HG02588 (cell line): ENCODE results near the gene L3MBTL4.
"Not testable (repeated sequence)": the region's sequence is repeated elsewhere in the genome, so short reads cannot be mapped to it uniquely, and the experiment has no call there.

Experiments
- ATAC-seq: cut with Tn5 transposase; IDR thresholded peaks from one replicate; pipeline ENCODE4 v1.9.1; 2021; ENCODE audit warnings: mild to moderate bottlenecking, moderate library complexity; ENCODE audit not compliant: unreplicated experiment

The L3MBTL4 gene

GRCh38 chr18:6315517-6316331 is 99.0 kb downstream of the L3MBTL4 start:
- no peak for ATAC-seq

DNA sequence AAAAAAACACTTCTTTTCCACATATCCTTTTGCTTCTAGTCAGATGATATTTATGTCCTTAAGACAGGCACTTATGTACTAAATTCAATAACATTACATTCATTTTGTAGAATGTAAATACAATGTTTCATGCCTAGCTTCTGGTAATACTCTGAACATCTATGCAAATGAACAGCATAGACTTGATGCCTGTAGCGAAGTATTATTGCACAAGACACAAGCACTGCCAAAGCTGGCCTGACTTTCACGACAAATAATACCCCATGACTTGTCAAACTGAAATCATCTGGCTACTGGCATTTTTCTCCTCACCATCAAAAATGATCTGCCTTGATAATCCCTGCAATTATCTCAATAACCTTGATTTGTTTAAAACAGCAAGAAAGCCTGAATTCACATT is 101.3 kb downstream of the L3MBTL4 start:
- ATAC-seq: no peak

DNA sequence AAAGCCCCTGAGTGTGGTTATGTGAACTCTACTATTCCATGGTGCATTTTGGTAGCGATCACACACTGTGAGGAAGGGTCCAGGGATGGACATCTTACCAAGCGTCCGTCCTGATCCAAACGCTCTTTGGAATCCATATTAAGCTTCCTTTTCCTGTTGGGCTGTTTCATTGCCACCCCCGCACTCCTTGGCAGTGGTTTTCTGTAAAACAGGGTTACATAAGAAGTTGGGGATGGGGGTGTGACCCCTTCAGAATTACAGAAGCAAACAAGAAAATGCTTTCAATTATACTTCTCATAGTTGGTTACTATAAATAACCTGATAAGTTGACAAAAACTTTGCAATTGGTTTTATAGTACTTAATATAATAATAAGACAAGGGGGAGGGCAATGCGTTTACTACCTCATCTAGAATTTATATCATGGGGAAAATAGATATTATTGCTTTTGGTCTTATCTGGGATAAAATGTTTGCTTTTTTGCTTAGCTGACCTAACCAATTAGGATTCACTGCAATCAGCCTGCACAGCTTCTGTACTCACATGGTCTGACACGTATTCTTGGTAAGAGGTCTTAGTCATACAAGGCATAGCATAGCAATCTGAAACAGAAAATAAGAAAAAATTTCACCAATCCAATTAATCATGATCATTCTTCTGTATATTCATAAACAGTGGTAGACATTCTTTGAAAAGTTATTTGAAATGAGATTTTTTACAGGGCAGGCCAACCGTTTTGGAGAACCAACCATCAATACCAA is 103.1 kb downstream of the L3MBTL4 start:
- no peak for ATAC-seq

GRCh38 chr18:6310714-6311113 is 104.0 kb downstream of the L3MBTL4 start:
- no peak for ATAC-seq

DNA sequence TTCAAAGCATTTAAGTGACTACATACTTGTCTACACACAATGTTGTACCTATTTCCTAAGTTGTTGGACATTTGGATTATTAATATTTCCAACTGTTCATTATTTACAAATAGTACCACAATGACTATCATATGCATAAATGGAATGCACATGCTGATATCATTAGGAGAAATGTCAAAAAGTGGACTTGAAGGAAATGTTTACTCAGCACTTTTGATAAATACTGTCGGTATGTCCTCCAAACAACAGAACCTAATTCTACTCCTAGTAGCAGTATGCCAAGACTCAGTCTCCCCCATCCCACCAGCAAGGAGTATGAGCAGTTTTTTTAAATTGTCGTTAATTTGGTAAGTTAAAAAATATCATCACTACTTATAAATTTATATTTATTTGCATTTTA is 116.8 kb downstream of the L3MBTL4 start:
- no peak for ATAC-seq

- no peak for ATAC-seq
These were observed 120.4 kb downstream of the L3MBTL4 start for GRCh38 chr18:6294148-6294784.

DNA sequence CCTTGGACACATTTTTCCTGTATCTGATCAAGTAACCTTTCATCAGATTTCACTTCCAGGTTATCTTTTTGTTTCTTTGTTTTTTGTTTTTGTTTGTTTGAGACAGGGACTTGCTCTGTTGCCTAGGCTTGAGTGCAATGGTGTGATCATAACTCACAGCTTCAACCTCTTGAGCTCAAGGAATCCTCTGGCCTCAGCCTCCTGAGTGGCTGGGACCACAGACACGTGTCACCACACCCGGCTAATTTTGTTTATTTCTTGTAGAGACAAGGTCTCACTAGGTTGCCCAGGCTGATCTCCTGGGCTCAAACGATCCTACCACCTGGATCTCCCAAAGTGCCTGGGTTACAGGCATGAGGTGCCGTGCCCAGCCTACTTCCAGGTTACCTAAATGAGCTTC is 124.9 kb downstream of the L3MBTL4 start:
- ATAC-seq: no peak

GRCh38 chr18:6286585-6286984 is 128.1 kb downstream of the L3MBTL4 start:
- no peak for ATAC-seq

DNA sequence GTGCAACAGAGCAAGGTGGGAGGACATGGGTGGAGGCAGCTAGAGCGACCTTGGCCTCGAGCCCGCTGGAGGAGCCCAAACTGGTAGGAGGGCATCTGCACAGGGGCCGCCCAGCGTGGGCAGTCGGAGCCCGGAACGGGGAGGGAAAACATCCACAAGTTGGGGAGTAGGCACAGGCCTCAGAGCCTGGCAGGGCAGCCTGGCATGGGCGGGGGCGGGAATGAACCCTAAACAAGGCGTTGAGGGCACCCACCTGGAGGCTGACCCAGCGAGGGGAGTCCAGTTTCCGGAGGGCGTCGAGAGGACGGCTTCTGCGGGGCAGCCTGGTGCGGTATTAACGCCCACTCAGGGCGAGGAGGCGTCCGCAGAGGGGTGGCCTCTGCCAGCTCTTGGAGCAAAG is 129.9 kb downstream of the L3MBTL4 start:
- no peak for ATAC-seq

DNA sequence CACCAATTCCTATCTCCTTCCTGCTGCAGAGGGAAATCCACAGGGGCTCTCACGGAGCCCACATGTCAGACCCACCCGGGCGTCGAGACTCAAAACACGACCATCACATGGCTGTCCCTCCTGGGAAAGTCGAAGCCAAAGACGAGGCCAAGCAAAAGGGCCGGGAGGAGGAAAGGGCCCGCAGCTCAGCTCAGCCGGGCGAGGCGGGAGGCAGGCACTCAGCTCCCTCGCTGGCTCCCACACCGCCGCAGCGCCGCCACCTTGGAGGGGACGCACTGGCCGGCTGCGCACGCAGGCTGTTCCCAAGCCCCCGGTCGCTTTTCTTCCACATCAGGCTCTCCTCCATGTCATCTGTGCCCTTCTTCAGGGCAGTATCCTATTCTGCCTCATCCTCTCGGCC is 130.4 kb downstream of the L3MBTL4 start:
- no peak for ATAC-seq

- ATAC-seq: no peak
These were observed 132.8 kb downstream of the L3MBTL4 start for GRCh38 chr18:6281874-6282273.

DNA sequence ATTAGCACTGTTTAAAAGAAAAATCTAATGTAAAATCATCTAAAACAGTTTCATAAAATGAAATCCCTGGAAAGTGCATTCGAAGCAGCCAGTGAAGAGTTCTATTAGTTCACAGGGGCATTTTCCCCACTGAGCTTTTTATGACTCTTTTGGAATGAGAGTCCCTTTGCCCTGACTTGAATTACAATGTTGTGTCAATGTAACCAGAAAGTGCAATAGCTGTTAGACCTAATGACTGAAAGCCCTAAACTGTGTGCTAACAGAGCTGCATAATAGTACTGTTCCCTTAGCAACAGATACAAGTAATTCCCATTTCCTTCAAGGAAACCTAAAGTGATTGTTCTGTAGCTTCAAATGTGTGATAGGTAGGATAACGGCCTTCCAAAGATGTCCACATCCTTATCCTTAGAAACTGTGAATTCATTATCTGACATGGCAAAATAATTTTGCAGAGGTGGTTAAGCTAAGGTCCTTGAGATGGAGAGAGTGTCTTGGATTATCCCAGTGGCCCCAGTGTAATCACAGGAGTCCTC is 134.4 kb downstream of the L3MBTL4 start:
- ATAC-seq: no peak

GRCh38 chr18:6279308-6279707 is 135.4 kb downstream of the L3MBTL4 start:
- no peak for ATAC-seq

DNA sequence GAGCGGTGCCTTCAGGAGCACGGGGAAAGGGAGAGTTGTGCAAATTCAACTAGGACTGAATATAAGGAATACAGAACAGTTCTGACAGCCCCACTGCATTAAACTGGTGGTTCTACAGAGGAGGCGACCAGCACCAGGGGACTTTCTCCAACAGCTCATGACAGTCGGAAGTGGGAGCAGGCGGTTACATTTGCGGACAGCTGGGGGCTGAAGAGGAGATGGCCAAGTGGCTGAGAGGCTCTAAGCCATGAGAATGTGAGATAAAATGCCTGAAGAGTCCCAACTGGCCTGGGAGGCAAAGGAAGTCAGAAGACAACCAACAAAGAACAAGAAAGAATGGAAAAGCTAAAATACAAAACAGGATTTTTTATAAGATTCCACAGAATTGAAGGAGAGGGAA is 141.3 kb downstream of the L3MBTL4 start:
- no peak for ATAC-seq

- ATAC-seq: not testable (repeated sequence)
These were observed 142.6 kb downstream of the L3MBTL4 start for GRCh38 chr18:6272144-6272543.

GRCh38 chr18:6271585-6271984 is 143.1 kb downstream of the L3MBTL4 start:
- ATAC-seq: no peak

GRCh38 chr18:6270771-6271216 is 143.9 kb downstream of the L3MBTL4 start:
- ATAC-seq: peak; percentile 71

- ATAC-seq: no peak
These were observed 144.9 kb downstream of the L3MBTL4 start for GRCh38 chr18:6269660-6270332.

GRCh38 chr18:6266212-6266611 is 148.5 kb downstream of the L3MBTL4 start:
- no peak for ATAC-seq

DNA sequence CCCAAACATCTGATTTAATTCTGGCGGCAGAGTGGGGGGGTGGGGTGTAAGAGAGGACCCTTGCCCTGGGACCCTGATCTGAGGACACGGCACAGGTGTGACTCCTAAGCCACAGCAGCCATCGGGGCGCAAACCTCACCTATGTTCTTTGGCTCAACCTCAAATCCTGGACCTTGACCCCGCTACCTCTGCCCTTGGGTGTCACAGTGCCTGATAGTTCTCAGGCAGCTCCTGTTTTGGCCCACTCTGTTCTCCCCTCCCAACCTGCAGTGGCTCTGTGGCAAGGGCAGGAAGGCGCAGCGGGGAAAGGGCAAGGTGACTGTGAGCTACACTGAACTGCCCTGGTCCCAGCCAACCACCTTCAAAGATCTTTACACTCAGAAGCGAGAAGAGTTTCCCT is 152.8 kb downstream of the L3MBTL4 start:
- no peak for ATAC-seq

DNA sequence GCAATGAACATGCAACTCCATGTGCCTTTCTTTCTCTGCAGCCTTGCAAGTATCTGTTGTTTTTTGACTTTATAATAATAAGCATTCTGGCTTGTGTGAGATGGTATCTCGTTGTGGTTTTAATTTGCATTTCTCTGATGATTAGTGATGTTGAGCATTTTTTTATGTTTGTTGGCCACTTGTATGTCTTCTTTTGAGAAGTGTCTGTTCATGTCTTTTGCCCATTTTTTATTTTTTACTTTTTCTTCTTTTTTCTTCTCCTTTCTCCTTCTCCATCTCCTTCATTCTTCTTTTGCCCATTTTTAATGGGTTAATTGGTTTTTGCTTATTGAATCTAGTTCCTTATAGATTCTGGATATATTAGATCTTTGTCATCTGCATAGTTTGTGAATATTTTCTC is 155.4 kb downstream of the L3MBTL4 start:
- ATAC-seq: not testable (repeated sequence)
